GM23248 (cell line): ENCODE measurements around the gene STK25.

Experiments
- EZH2 ChIP-seq: fragments of 200-600 bp; sonication (generic); IDR thresholded peaks from 2 replicates; pipeline ENCODE4 v1.6.1; 2018; ENCODE audit warnings: antibody characterized with exemption, mild to moderate bottlenecking; ENCODE audit not compliant: insufficient read depth, poor library complexity, severe bottlenecking
- EZH2phosphoT487 ChIP-seq: fragments of 200-600 bp; sonication (generic); IDR thresholded peaks from 2 replicates; pipeline ENCODE4 v1.6.1; 2018; ENCODE audit warnings: antibody characterized with exemption, moderate library complexity, mild to moderate bottlenecking, low read depth; ENCODE audit not compliant: insufficient read depth

DNA sequence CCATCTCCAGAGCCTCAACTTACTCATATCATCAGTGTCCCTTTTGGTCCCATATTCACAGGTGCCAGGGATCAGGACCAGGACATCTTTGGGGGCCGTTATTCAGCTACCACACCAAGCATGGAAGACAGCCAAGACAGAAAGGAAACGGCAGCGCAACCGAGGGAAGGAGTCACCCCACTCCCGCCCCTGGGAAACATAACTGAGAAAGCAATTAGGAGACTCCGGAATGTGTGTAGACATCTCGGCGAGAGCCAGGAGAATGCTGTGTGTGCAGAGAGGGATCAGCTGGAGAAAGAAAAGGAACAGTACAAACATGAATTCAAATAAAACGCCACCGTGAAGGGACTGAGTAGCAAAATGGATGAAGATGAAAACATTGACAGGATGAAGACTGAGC is 36.7 kb upstream of the STK25 start:
- TF ChIP-seq EZH2 (no peak), EZH2phosphoT487 (no peak)
